ENCODE results near the gene SKIDA1.
"Not testable (repeated sequence)": the region's sequence is repeated elsewhere in the genome, so short reads cannot be mapped to it uniquely, and the experiment has no call there.

DNA sequence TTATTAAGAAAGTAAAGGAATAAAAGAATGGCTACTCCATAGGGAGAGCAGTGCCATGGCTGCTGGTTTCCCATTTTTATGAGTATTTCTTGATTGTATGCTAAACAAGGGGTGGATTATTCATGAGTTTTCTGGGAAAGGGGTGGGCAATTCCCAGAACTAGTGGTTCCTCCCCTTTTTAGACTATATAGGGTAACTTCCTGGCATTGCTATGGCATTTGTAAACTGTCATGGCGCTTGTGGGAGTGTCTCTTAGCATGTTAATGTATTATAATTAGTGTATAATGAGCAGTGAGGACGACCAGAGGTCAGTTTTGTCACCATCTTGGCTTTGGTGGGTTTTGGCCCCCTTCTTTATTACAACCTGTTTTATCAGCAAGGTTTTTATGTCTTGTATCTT is 49.0 kb upstream of the SKIDA1 start:
- TF ChIP-seq, protein P1, sequence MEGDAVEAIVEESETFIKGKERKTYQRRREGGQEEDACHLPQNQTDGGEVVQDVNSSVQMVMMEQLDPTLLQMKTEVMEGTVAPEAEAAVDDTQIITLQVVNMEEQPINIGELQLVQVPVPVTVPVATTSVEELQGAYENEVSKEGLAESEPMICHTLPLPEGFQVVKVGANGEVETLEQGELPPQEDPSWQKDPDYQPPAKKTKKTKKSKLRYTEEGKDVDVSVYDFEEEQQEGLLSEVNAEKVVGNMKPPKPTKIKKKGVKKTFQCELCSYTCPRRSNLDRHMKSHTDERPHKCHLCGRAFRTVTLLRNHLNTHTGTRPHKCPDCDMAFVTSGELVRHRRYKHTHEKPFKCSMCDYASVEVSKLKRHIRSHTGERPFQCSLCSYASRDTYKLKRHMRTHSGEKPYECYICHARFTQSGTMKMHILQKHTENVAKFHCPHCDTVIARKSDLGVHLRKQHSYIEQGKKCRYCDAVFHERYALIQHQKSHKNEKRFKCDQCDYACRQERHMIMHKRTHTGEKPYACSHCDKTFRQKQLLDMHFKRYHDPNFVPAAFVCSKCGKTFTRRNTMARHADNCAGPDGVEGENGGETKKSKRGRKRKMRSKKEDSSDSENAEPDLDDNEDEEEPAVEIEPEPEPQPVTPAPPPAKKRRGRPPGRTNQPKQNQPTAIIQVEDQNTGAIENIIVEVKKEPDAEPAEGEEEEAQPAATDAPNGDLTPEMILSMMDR (IDR thresholded peaks at IDR 0.05; ENCODE audit: insufficient read depth, low read depth, low read length): not testable (repeated sequence)
- not testable (repeated sequence) for TF ChIP-seq EZH2 (IDR thresholded peaks at IDR 0.05; ENCODE audit: insufficient read depth, low read length)

Measured in astrocyte (in vitro differentiated cells and primary cell).